HG03025 (cell line): ENCODE data around the gene DCLRE1A.

Experiments
- ATAC-seq: cut with Tn5 transposase; IDR thresholded peaks from one replicate; pipeline ENCODE4 v1.9.1; 2021; ENCODE audit warnings: mild to moderate bottlenecking, moderate library complexity; ENCODE audit not compliant: unreplicated experiment, low FRiP score

Gene DCLRE1A

GRCh38 chr10:113854013-113854760 lies at the start of gene DCLRE1A, which contains the start of gene NHLRC2:
DCLRE1A (minus strand) TSS chr10:113854082; CDS start chr10:113853182, 900 bp downstream.
NHLRC2 (plus strand) TSS chr10:113854661; CDS start chr10:113854873, 212 bp downstream.
- ATAC-seq: peak; percentile 40

GRCh38 chr10:113899952-113900598 lies 46.2 kb upstream of the DCLRE1A start:
- ATAC-seq: no peak

GRCh38 chr10:113897693-113898618 lies 44.1 kb upstream of the DCLRE1A start:
- no peak for ATAC-seq

GRCh38 chr10:113895018-113895417 lies 41.1 kb upstream of the DCLRE1A start:
- no peak for ATAC-seq

GRCh38 chr10:113894581-113894980 lies 40.7 kb upstream of the DCLRE1A start:
- no peak for ATAC-seq

GRCh38 chr10:113893570-113893969 lies 39.7 kb upstream of the DCLRE1A start:
- ATAC-seq: no peak

- ATAC-seq: no peak
These were observed 37.6 kb upstream of the DCLRE1A start for GRCh38 chr10:113891476-113891875.

- no peak for ATAC-seq
These were observed 36.9 kb upstream of the DCLRE1A start for GRCh38 chr10:113890769-113891168.

GRCh38 chr10:113889911-113890310 lies 36.0 kb upstream of the DCLRE1A start:
- ATAC-seq: no peak

- ATAC-seq: no peak
These were observed 28.4 kb upstream of the DCLRE1A start for GRCh38 chr10:113882240-113882639.

GRCh38 chr10:113880236-113880635 lies 26.4 kb upstream of the DCLRE1A start:
- ATAC-seq: no peak

- peak; percentile 67 for ATAC-seq
These were observed 25.8 kb upstream of the DCLRE1A start for GRCh38 chr10:113879691-113880090.

- no peak for ATAC-seq
These were observed 22.6 kb upstream of the DCLRE1A start for GRCh38 chr10:113876461-113876860.

GRCh38 chr10:113875212-113875611 lies 21.3 kb upstream of the DCLRE1A start:
- no peak for ATAC-seq

- ATAC-seq: no peak
These were observed 18.5 kb upstream of the DCLRE1A start for GRCh38 chr10:113872139-113873030.

GRCh38 chr10:113869789-113870188 lies 15.9 kb upstream of the DCLRE1A start:
- ATAC-seq: no peak

GRCh38 chr10:113867904-113868303 lies 14.0 kb upstream of the DCLRE1A start:
- ATAC-seq: no peak

GRCh38 chr10:113866551-113867394 lies 12.9 kb upstream of the DCLRE1A start:
- no peak for ATAC-seq

- no peak for ATAC-seq
These were observed 12.0 kb upstream of the DCLRE1A start for GRCh38 chr10:113865901-113866300.
